HG03457 (cell line): Measurements from ENCODE around the gene ASB1.
"Not testable (repeated sequence)": the region's sequence is repeated elsewhere in the genome, so short reads cannot be mapped to it uniquely, and the experiment has no call there.

Source experiments
- ATAC-seq: cut with Tn5 transposase; IDR thresholded peaks from one replicate; pipeline ENCODE4 v1.9.1; 2021; ENCODE audit warnings: moderate number of reproducible peaks; ENCODE audit not compliant: unreplicated experiment

The ASB1 gene

GRCh38 chr2:238441262-238442114, 14.8 kb downstream of the ASB1 start:
- no peak for ATAC-seq

DNA sequence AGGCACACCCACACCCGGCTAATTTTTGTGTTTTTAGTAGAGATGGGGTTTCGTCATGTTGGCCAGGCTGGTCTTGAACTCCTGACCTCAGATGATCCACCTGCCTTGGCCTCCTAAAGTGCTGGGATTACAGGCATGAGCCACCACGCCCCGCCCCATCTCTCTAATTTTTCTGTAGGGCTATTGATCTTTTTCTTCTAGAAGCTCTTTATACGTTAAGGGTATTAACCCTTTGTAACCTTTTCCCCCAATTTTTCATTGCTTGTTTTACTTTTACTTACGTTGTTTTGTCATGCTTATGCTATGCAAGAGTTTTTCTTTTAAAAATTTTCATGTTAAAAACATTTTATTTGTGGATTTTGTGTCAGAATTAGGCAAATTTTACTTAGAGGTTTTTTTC, 15.5 kb downstream of the ASB1 start:
- not testable (repeated sequence) for ATAC-seq

- no peak for ATAC-seq
These were observed 17.5 kb downstream of the ASB1 start for GRCh38 chr2:238444242-238444641.

- ATAC-seq = no peak
These were observed 18.9 kb downstream of the ASB1 start for GRCh38 chr2:238445409-238446190.

GRCh38 chr2:238446371-238446770, 19.6 kb downstream of the ASB1 start:
- ATAC-seq = no peak

GRCh38 chr2:238448031-238448955, 21.6 kb downstream of the ASB1 start:
- ATAC-seq = no peak

DNA sequence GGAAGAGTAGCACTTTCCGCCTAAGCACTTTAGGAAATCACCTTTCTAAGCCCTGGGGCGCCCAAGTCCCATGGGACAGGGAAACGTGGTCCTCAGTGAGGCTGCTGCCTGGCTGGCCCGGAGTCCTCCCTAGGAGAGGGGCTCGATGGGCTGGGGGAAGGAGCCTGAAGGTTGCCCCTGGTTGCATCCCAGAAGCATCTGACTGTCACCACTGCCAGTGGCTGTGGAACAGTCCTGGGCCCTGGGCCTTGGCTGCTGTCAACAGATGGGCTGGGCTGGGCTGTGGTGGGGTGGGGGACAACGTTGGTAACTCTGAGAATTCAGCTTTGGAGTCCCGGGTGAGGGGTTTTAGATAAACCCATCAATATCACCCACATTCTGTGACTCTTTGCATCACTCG, 22.5 kb downstream of the ASB1 start:
- ATAC-seq = no peak

- ATAC-seq = no peak
These were observed 23.2 kb downstream of the ASB1 start for GRCh38 chr2:238449909-238450417.

DNA sequence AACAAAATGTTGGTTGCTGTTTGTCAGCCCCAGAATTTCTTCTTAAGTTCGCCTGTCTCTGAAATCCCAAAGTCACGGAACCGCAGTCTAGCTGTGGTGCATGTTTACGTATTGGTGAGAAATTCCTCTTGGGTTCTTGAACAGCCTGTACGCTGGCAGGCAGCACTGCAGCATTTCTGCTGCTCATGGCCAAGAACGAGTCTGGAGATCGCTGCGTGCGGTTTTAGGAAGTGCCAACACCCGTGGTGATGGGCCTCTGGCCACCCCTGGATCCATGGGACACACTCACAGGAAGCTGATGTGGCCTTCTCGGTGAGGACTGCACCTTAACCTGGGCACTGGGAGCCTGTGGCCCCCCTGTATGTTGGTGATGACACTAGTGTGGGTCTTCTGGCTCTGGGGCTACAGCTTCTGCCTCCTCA, 23.7 kb downstream of the ASB1 start:
- no peak for ATAC-seq

- ATAC-seq = no peak
These were observed 27.1 kb downstream of the ASB1 start for GRCh38 chr2:238453842-238454241.

DNA sequence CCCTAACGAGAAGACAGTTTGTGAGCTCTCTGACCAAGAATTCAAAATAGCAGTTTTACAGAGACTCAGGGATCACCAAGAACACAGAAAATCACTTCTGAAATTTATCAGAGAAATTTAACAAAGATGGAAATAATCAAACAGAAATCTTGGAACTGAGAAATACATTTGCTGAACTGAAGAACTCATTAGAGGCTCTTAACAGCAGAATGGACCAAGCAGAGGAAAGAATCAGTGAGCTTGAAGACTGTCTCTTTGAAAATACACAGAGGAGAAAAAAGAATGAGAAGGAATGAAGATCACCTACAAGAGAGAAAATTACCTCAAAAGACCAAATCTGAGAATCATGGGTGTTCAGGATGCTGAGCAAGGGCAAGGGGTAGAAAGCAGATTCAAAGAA, 29.7 kb downstream of the ASB1 start:
- no peak for ATAC-seq

GRCh38 chr2:238456970-238457926, 30.5 kb downstream of the ASB1 start:
- ATAC-seq = no peak

- no peak for ATAC-seq
These were observed 31.2 kb downstream of the ASB1 start for GRCh38 chr2:238457927-238458324.

DNA sequence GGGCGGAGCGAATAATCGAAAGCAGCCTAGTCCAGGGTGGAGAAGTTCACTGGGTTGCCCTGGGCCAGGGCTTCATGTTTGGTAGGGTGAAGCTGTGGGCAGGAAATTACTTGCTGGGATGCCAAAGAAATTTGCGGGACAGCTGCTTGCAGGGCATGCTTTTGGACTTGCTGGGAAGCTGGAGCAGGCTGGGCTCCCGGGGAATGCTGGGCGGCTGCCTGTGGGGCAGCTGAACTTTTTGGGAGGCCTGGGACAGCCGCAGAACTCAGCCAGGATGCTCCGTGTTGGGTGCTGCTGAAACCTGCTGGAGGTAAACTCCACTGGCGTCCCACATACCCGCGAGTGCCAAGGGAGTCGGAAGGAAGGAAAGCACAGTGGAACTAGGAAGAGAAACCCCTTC, 31.9 kb downstream of the ASB1 start:
- no peak for ATAC-seq

DNA sequence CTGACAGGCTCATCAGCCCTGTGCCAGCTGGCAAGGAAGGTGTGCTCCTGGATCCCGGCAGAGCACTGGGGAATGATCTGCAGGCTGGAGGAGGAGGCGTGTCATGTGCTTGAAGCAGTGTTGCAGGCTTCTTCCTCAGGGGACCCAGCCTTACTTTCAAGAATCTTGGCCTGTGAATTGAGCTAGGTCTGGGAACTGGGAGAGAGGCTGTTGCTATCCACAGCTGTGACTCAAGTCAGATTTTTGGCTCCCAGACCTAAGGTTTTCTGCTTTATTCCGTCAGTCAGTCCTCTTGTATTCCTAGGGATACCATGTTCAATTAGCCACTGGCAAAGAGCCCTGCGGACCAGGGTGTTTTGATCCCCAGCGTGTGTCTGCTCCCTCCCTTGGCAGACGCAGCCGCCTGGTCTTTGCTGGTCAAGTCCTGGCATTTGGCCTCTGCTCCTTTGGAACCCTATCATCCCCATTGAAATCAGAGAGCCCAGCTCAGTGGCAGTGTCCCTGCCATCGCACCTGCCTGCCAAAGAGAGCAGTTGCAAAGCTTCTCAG, 32.4 kb downstream of the ASB1 start:
- no peak for ATAC-seq

DNA sequence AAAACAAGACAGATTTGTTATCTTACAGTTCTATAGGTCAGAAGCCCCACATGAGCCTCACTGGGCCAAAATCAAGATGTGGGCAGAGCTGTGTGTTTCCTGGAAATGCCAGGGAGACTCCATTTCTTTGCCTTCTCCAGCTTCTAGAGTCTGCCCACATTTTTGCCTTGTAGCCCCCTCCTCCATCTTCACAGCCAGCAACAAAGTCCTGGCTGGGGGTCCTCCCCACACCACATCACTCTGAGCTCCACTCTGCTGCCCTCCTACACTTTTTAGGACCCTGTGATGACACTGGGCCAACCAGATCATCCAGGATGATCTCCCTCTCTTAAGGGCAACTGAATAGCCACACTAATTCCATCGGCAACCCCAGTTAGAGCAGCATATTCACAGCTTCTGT, 34.3 kb downstream of the ASB1 start:
- no peak for ATAC-seq

DNA sequence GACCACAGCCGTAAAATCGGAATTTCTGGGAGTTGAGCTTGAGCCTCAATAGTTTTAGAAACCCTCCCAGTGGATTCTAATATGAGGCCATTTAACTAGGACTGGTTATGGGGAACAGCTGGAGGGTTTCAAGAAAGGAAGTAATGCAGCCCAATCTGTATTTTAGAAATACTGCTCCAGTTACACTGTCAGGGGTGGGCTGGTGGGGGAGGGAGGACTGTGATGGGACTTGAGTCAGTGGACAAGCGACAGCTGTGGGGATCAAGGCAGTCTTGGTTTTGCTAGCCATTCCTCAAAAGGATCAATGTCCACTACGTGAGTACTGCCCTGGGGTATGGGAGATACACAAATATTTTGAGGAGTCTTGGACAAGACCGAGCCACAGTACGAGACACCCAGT, 34.8 kb downstream of the ASB1 start:
- no peak for ATAC-seq

DNA sequence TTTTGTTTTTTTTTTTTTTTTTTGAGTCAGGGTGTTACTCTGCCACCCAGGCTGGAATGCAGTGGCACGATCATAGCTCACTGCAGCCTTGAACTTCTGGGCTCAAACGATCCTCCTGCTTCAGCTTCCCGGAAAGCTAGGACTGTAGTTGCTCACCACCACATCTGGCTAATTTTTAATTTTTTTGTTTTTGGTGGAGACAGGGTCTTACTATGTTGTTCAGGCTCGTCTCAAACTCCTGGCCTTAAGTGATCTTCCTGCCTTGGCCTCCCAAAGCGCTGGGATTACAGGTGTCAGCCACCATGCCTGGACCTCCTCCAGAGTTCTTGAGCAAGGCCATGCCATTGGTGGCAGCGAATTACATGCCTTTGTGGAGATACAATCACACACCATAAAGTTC, 35.2 kb downstream of the ASB1 start:
- no peak for ATAC-seq

GRCh38 chr2:238462782-238463396, 36.2 kb downstream of the ASB1 start:
- no peak for ATAC-seq
